A549 (cell line): ENCODE measurements around the gene COX7A2L. TPM values are rescaled to one million over a fixed set of nuclear protein-coding genes. Genes with fewer than 3 reads are reported as not detected.

ENCODE experiments used
- ATAC-seq, 2 experiments: fragments of 200-7000 bp in 1 of 2; fragments of >200 bp in 1 of 2; cut with Nextera tagmentation in 1 of 2; cut with Tn5 transposase in 1 of 2; 3 replicates each; pipeline versions ENCODE4 v1.8.0 to v1.9.1; 2018 to 2020; ENCODE audit warnings: mild to moderate bottlenecking in 1 of 2, moderate library complexity in 1 of 2
- CTCF ChIA-PET: fragments of 300-600 bp; sonication (Branson Sonifier 250); formaldehyde crosslinking; extraction: SDS; loops from one replicate; lab custom pipeline; 2021; ENCODE audit warnings: antibody characterized with exemption, inconsistent platforms; lab: Yijun Ruan, JAX
- POLR2A ChIA-PET: fragments of 350-600 bp; formaldehyde crosslinking; extraction: SDS; loops from one replicate; lab custom pipeline; 2021; ENCODE audit warnings: antibody characterized with exemption, inconsistent platforms; lab: Yijun Ruan, JAX
- DNase-seq, 2 experiments: peaks; one replicate each; pipeline versions ENCODE4 v3.0.0 to v3.0.0-alpha.2; 2011 to 2016; ENCODE audit warnings: low read depth in 1 of 2, low spot score in 1 of 2
- FAIRE-seq: peaks from 2 replicates; lab custom pipeline; 2011; peaks lifted over from hg19 to GRCh38; lab: Jason Lieb, UNC
- H3K27ac ChIP-seq, 2 experiments: fragments of >200 bp; sonication (Bioruptor Twin); formaldehyde crosslinking; 3 replicates each; pipeline ENCODE4 v1.5.1; 2016 to 2017
- H3K4me1 ChIP-seq: fragments of >200 bp; sonication (Bioruptor Twin); formaldehyde crosslinking; 3 replicates; pipeline ENCODE4 v1.6.1; 2016
- H3K4me2 ChIP-seq: fragments of >200 bp; sonication (Bioruptor Twin); formaldehyde crosslinking; 3 replicates; pipeline ENCODE4 v1.6.1; 2016
- H3K4me3 ChIP-seq: fragments of >200 bp; sonication (Bioruptor Twin); formaldehyde crosslinking; 3 replicates; pipeline ENCODE4 v1.5.1; 2016
- H3K9me3 ChIP-seq: fragments of >200 bp; sonication (Bioruptor Twin); formaldehyde crosslinking; 3 replicates; pipeline ENCODE4 v1.6.1; 2016
- CBX2 ChIP-seq: fragments of 200-600 bp; sonication (generic); IDR thresholded peaks from 2 replicates; pipeline ENCODE4 v1.6.1; 2016; ENCODE audit warnings: low read depth, mild to moderate bottlenecking, borderline replicate concordance
- CHD4 ChIP-seq: fragments of 200-600 bp; sonication (generic); IDR thresholded peaks from 2 replicates; pipeline ENCODE4 v1.6.1; 2016; ENCODE audit warnings: antibody characterized with exemption, mild to moderate bottlenecking, borderline replicate concordance
- EP300 ChIP-seq, 2 experiments: fragments of >200 bp; sonication (Bioruptor Twin); formaldehyde crosslinking; IDR thresholded peaks; 2 replicates in 1 of 2; 3 replicates in 1 of 2; pipeline ENCODE4 v1.6.1; 2016 to 2017
- ESRRA ChIP-seq: fragments of 150-350 bp; IDR thresholded peaks from 2 replicates; pipeline ENCODE4 v1.6.1; 2014; ENCODE audit warnings: mild to moderate bottlenecking, low read length, borderline replicate concordance
- HDAC2 ChIP-seq: fragments of 200-600 bp; sonication (generic); IDR thresholded peaks from 2 replicates; pipeline ENCODE4 v1.6.1; 2016
- HEYL ChIP-seq: fragments of 250-450 bp; sonication (Bioruptor Pico); IDR thresholded peaks from 2 replicates; pipeline ENCODE4 v1.8.0; 2021; ENCODE audit warnings: mild to moderate bottlenecking, moderate library complexity
- HOXA7 ChIP-seq: fragments of 250-450 bp; sonication (Bioruptor Pico); IDR thresholded peaks from 2 replicates; pipeline ENCODE4 v1.5.0; 2020; ENCODE audit warnings: mild to moderate bottlenecking, moderate library complexity
- HOXB5 ChIP-seq: fragments of 250-450 bp; sonication (Bioruptor Pico); IDR thresholded peaks from 2 replicates; pipeline ENCODE4 v1.5.0; 2020; ENCODE audit warnings: mild to moderate bottlenecking, moderate library complexity
- JUN ChIP-seq, 2 experiments: fragments of >200 bp; sonication (Bioruptor Twin); formaldehyde crosslinking; IDR thresholded peaks; 2 replicates in 1 of 2; 3 replicates in 1 of 2; pipeline ENCODE4 v1.6.1; 2016 to 2017
- MAZ ChIP-seq: fragments of 150-350 bp; IDR thresholded peaks from 2 replicates; pipeline ENCODE4 v1.6.1; 2014; ENCODE audit warnings: antibody characterized with exemption, low read depth, low read length, borderline replicate concordance
- NFE2L2 ChIP-seq: fragments of 150-350 bp; conservative IDR thresholded peaks from 2 replicates; pipeline ENCODE4 v1.6.1; 2014; ENCODE audit warnings: low read length
- NPAS2 ChIP-seq: fragments of 250-450 bp; sonication (Bioruptor Pico); IDR thresholded peaks from 2 replicates; pipeline ENCODE4 v1.8.0; 2022; ENCODE audit warnings: mild to moderate bottlenecking, moderate library complexity, borderline replicate concordance
- PHF8 ChIP-seq: fragments of 200-600 bp; sonication (generic); IDR thresholded peaks from 2 replicates; pipeline ENCODE4 v1.6.1; 2016; ENCODE audit warnings: low read depth, mild to moderate bottlenecking, antibody characterized with exemption, moderate library complexity, borderline replicate concordance
- POLR2AphosphoS2 ChIP-seq: conservative IDR thresholded peaks from 2 replicates; pipeline ENCODE4 v1.6.1; 2012; ENCODE audit warnings: low read length, improper control_type of control experiment, inconsistent platforms
- RARB ChIP-seq: fragments of 250-450 bp; sonication (Bioruptor Pico); IDR thresholded peaks from 2 replicates; pipeline ENCODE4 v1.8.0; 2021; ENCODE audit warnings: mild to moderate bottlenecking, moderate library complexity
- RNF2 ChIP-seq: fragments of 200-600 bp; sonication (generic); IDR thresholded peaks from 2 replicates; pipeline ENCODE4 v1.6.1; 2016; ENCODE audit warnings: low read depth, mild to moderate bottlenecking, antibody characterized with exemption, moderate library complexity, borderline replicate concordance
- SMC3 ChIP-seq: fragments of >200 bp; sonication (Bioruptor Twin); formaldehyde crosslinking; IDR thresholded peaks from 3 replicates; pipeline ENCODE4 v1.6.1; 2018; ENCODE audit warnings: inconsistent platforms
- TP53 ChIP-seq: fragments of 250-450 bp; sonication (Bioruptor Pico); IDR thresholded peaks from 2 replicates; pipeline ENCODE4 v1.5.0; 2021; ENCODE audit warnings: mild to moderate bottlenecking, moderate library complexity
- ZC3H11A ChIP-seq: fragments of 450-650 bp; IDR thresholded peaks from 2 replicates; pipeline ENCODE4 v1.6.1; 2014; ENCODE audit warnings: antibody characterized with exemption, mild to moderate bottlenecking
- ZNF302 ChIP-seq: fragments of 250-450 bp; sonication (Bioruptor Pico); IDR thresholded peaks from 2 replicates; pipeline ENCODE4 v1.9.0; 2021; ENCODE audit warnings: inconsistent platforms, mild to moderate bottlenecking, moderate library complexity
- ZSCAN20 ChIP-seq: fragments of 250-450 bp; sonication (Bioruptor Pico); IDR thresholded peaks from 2 replicates; pipeline ENCODE4 v1.8.0; 2022; ENCODE audit warnings: mild to moderate bottlenecking, moderate library complexity
- WGBS: methylation state at CpG from one replicate; pipeline ENCODE4 v1.1.6; 2017; ENCODE audit errors: missing lambda C conversion rate; 5-methylcytosine and 5-hydroxymethylcytosine counted together
- polyA plus RNA-seq, 4 experiments: library from polyadenylated mRNA; depleted of rRNA in 3 of 4; stranded (reverse); fragments of >200 nt; fragmentation: RNase III in 1 of 4; extraction: RNeasy Plus Mini Kit Qiagen cat#74134 plus additional on column Dnase treatment in 1 of 4; gene quantifications; 2 replicates in 3 of 4; 3 replicates in 1 of 4; pipeline ENCODE4 v1.2.3, GENCODE V29; 2011 to 2017
- TF ChIP-seq, protein P1 (sequence below): fragments of >200 bp; sonication (Bioruptor Twin); formaldehyde crosslinking; IDR thresholded peaks from 2 replicates; pipeline ENCODE4 v1.6.1; 2016
- TF ChIP-seq, protein P2 (sequence below): fragments of >200 bp; sonication (Bioruptor Twin); formaldehyde crosslinking; IDR thresholded peaks from 3 replicates; pipeline ENCODE4 v1.5.1; 2016

The COX7A2L gene
- polyA plus RNA-seq, 2 of the 4 experiments (the other 2 are of a cell fraction) = 126 to 258 TPM

DNA sequence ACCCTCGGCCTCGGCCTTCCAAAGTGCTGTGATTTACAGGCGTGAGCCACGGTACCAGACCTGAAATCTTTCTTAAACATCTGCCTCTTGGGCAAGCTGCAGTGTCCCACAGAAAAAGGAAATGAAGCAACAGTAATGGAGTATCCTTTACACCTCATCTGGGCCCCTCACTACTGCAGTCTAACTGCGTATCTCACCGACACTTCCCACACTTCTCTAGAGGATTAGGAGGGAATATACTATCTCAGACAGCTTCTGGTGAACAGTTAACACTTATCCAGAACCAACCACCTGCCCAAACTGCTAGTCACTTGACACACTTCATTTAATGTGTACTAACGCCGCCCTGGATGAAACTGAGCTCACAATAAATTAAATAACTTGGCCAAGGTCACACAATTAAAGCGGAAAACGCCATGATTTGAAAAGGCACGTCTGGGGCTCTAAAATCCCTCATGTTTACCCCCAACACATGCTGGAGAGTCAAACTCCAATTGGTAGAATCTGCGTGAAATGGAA lies 993 bp downstream of the COX7A2L start:
- WGBS = 5% methylated on average over 12 of the region's 12 CpGs
- DNase-seq = no peak
- H3K27ac ChIP-seq = peak overlapping the region; percentile 88 to 95
- ChIA-PET CTCF (interaction anchor here (0.6 to 1.9 kb wide), 4 partner anchors 14 to 276 kb away, joined by 3 to 5 read pairs (median 4); no protein-coding TSS in a partner anchor), POLR2A (no interaction called here)
- H3K4me2 ChIP-seq = peak overlapping the region; percentile 92
- no peak for FAIRE-seq
- no peaks in the 10 kb centered on the region for H3K9me3 ChIP-seq
- peak overlapping the region; percentile 95 for H3K4me3 ChIP-seq
- TF ChIP-seq JUN (IDR thresholded peaks at IDR 0.05) = no peak
- TF ChIP-seq CBX2 = no peak
- no peak for TF ChIP-seq ZNF302
- no peak for TF ChIP-seq PHF8
- TF ChIP-seq ZC3H11A = no peak
- TF ChIP-seq RNF2 = no peak
- TF ChIP-seq, protein P1, sequence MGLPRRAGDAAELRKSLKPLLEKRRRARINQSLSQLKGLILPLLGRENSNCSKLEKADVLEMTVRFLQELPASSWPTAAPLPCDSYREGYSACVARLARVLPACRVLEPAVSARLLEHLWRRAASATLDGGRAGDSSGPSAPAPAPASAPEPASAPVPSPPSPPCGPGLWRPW = no peak
- no peak for ATAC-seq
- H3K4me1 ChIP-seq = peaks cover 19% of the 10 kb centered on the region

DNA sequence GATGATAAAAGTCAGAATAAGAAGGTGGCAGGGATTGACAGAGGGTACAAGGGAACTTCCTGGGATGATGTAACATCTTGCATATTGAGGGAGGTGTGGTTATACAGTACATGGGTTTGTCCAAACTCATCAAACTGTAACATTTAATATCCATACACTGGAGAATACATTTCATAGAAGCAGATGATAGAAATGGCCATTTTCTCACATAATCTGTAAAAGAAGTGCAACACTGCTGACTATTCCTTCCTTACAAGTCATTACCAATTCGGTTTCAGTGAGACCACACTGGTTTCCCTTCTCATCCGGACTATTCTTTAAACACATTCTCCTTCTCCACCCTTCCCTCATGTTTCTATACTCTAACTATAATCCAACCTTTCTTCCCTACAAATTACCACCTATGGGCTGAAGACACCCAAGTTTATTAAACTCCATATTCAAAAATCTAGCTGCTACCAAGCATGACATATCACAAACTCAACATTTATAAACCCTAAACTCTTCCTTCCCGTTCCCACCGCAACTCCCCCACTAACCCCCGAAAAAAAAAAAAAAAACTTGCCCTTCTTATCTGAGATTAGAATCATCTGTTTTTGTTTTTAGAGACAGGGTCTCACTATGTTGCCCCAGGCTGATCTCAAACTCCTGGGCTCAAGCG lies 1.6 kb downstream of the COX7A2L start:
- H3K9me3 ChIP-seq = no peaks in the 10 kb centered on the region
- ATAC-seq (no peak), FAIRE-seq (no peak), DNase-seq (no peak)
- peak overlapping the region; percentile 88 to 95 for H3K27ac ChIP-seq
- TF ChIP-seq RARB (CRISPR knock-in tag) (no peak), HEYL (CRISPR knock-in tag) (no peak), CBX2 (no peak), SMC3 (no peak), POLR2AphosphoS2 (no peak), NFE2L2 (no peak), RNF2 (no peak), TP53 (CRISPR knock-in tag) (no peak), HDAC2 (no peak), HOXA7 (CRISPR knock-in tag) (no peak), CHD4 (no peak), ZSCAN20 (CRISPR knock-in tag) (no peak), EP300 (IDR thresholded peaks at IDR 0.05) (no peak), ZC3H11A (no peak), MAZ (no peak), HOXB5 (CRISPR knock-in tag) (no peak), ESRRA (no peak), NPAS2 (no peak)
- TF ChIP-seq, protein P2, sequence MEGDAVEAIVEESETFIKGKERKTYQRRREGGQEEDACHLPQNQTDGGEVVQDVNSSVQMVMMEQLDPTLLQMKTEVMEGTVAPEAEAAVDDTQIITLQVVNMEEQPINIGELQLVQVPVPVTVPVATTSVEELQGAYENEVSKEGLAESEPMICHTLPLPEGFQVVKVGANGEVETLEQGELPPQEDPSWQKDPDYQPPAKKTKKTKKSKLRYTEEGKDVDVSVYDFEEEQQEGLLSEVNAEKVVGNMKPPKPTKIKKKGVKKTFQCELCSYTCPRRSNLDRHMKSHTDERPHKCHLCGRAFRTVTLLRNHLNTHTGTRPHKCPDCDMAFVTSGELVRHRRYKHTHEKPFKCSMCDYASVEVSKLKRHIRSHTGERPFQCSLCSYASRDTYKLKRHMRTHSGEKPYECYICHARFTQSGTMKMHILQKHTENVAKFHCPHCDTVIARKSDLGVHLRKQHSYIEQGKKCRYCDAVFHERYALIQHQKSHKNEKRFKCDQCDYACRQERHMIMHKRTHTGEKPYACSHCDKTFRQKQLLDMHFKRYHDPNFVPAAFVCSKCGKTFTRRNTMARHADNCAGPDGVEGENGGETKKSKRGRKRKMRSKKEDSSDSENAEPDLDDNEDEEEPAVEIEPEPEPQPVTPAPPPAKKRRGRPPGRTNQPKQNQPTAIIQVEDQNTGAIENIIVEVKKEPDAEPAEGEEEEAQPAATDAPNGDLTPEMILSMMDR = no peak
- peak overlapping the region; percentile 92 for H3K4me2 ChIP-seq
- H3K4me1 ChIP-seq = peaks cover 19% of the 10 kb centered on the region
- H3K4me3 ChIP-seq = peak overlapping the region; percentile 95
- POLR2A ChIA-PET = no interaction called here
- WGBS = 49% methylated on average over 6 of the region's 6 CpGs
- CTCF ChIA-PET = interaction anchor here (1.0 to 1.9 kb wide), 2 partner anchors 14 to 31 kb away, joined by 3 to 4 read pairs; no protein-coding TSS in a partner anchor
